GM19025 (cell line): ENCODE data around the gene KNL1.
A peak's percentile ranks its signal among the peaks of the same experiment; 100 is the strongest.
"Not testable (repeated sequence)": the region's sequence is repeated elsewhere in the genome, so short reads cannot be mapped to it uniquely, and the experiment has no call there.

Experiments used
- ATAC-seq: cut with Tn5 transposase; IDR thresholded peaks from one replicate; pipeline ENCODE4 v1.9.1; 2021; ENCODE audit warnings: mild to moderate bottlenecking, low read depth, moderate library complexity; ENCODE audit not compliant: unreplicated experiment

KNL1 gene, protein sequence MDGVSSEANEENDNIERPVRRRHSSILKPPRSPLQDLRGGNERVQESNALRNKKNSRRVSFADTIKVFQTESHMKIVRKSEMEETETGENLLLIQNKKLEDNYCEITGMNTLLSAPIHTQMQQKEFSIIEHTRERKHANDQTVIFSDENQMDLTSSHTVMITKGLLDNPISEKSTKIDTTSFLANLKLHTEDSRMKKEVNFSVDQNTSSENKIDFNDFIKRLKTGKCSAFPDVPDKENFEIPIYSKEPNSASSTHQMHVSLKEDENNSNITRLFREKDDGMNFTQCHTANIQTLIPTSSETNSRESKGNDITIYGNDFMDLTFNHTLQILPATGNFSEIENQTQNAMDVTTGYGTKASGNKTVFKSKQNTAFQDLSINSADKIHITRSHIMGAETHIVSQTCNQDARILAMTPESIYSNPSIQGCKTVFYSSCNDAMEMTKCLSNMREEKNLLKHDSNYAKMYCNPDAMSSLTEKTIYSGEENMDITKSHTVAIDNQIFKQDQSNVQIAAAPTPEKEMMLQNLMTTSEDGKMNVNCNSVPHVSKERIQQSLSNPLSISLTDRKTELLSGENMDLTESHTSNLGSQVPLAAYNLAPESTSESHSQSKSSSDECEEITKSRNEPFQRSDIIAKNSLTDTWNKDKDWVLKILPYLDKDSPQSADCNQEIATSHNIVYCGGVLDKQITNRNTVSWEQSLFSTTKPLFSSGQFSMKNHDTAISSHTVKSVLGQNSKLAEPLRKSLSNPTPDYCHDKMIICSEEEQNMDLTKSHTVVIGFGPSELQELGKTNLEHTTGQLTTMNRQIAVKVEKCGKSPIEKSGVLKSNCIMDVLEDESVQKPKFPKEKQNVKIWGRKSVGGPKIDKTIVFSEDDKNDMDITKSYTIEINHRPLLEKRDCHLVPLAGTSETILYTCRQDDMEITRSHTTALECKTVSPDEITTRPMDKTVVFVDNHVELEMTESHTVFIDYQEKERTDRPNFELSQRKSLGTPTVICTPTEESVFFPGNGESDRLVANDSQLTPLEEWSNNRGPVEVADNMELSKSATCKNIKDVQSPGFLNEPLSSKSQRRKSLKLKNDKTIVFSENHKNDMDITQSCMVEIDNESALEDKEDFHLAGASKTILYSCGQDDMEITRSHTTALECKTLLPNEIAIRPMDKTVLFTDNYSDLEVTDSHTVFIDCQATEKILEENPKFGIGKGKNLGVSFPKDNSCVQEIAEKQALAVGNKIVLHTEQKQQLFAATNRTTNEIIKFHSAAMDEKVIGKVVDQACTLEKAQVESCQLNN (N-terminal part only)

DNA sequence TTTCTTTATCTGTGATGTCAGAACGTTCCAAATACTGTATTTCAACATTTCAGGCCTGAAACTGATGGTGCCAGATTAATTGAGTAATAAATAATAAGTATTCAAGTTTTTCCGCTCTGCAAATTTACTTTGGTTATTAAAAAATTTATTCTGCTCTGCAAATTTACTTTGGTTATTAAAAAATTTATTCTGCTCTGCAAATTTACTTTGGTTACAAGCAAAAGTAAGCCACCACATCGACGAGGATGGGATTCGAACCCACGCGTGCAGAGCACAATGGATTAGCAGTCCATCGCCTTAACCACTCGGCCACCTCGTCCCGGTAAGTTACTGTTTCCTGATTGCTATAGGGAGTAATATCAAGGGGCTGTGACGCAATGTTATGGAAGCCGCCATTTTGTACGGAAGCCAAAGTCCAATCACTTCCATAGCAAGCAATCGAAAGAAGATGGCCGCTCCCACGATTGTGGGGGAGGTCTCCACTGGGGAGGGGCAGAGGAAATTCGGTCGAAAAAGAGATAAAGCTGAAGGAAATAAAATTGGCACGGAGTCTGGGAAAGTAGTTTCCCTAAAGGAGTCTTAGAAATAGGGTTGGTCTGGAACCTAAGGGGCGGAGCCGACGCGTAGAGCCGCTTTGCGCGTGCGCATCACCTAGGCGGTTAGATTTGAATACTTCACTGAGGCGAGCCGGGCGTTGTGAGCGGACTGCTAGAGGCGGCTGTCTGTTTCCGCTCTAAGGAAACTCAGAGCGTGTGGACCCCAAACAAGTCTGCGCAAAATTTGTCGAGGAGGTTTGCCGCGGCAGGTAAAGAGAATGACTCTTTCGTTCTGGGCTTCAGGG is at the start of gene KNL1:
TSS of gene KNL1 (plus strand) at position 662 of the 841 bp plus-strand sequence. CDS start 8,683 bp downstream, outside the sequence.
- peak; percentile 55 for ATAC-seq

- no peak for ATAC-seq
These were observed 48.6 kb upstream of the KNL1 start for GRCh38 chr15:40545457-40545856.

DNA sequence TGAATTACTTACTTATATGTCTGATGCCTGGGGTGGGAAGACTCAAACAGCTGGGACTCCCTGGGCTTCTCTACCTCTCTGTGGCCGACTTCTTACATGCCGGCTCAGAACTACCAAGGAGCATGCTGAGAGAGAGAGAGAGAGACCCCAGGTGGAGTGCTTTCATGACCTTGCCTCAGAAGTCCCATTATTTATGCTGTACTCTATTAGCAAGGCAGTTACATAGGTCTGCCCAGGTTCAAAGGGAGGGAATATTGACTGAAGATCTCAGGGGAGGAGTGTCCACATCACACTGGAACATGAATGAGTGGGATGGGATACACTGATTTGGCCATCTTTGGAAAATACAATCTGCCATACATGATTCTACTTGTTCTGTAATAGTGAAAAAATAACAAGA is 45.4 kb upstream of the KNL1 start:
- no peak for ATAC-seq

DNA sequence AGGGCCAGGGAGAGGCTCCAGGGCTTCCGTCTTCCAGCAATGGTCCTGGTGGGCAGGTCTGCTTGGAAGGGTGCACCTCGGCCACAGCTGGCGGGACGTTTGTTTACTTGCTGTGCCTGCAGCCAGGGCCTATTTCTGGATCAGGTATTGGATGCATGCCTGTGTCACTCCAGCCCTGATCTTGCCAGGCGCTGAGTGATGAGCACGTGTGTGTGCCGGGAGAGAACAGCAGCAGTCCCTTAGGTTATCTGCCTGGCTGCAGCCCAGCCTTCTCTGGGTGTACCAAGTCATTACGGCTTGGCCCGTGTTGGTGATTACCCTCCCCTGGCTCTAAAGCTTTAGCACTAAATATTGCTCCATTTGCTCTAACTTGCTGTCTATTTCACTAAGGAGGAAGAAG is 44.2 kb upstream of the KNL1 start:
- no peak for ATAC-seq

GRCh38 chr15:40550341-40551037 is 43.6 kb upstream of the KNL1 start:
- ATAC-seq = peak; percentile 76

DNA sequence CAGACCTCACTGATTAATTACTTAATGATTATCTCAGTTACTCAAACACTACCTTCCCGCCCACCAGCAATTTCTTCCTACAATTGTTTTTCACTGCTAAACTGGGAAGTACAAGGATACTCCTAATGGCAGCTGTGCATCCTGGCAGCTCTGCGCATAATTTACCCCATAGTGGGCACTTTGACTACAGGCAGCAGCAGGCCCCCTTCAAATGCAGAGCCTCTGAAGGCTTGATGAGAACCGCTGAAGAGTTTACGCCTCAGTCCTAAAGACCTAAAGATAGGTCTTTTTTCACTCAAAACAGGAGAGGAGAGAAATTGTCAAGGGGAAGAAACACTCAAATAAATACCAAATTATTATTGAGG is 39.9 kb upstream of the KNL1 start:
- no peak for ATAC-seq

- ATAC-seq = no peak
These were observed 38.2 kb upstream of the KNL1 start for GRCh38 chr15:40555876-40556275.

DNA sequence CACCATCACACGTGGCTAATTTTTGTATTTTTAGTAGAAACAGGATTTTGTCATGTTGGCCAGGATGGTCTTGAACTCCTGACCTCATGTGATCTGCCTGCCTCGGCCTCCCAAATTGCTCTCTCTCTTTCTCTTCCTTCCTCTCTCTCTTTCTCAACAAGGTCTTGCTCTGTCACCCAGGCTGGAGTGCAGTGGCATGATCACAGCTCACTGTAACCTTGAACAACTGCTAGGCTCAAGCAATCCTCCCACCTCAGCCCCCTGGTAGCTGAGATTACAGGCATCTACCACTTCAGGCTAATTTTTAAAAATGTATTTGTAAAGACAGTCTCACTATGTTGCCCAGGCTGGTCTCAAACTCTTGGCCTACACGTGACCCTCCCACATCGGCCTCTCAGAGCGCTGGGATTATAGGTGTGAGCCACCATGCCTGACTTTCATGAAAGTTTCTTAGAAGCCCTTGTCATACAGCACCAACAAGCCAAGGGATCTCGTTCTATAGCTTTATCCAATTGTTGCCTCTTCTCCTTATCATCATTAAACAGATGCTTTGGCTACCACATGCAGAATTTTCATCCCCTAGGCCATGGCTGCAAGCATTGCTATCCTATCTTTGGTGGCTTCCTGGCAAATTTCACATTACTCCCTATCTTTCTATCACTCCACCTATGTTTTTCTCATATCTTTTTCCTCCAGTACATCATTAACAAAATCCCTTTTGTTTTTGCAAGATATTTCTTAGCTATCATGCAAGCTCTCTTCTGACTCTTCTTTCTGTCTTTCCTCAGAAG is 34.9 kb upstream of the KNL1 start:
- ATAC-seq = no peak

DNA sequence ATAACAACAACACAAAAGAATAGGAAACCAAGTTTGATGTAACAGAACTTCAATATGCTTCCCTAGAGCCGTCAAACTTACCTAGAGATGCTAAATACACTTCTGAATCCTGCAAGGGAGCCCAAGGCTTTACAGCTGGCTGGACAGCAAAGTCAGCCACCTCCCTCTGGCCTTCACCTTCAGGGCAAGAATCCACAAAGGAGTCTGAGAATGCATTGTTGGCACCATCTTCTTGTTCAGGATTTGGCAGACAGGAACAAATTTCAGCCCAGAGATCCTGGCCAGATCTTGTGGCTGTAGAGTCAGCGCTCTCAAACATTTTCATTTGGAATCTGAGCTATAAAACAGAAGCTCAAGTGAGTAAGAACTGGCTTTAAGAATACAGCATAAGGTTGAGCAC is 31.4 kb upstream of the KNL1 start:
- no peak for ATAC-seq

DNA sequence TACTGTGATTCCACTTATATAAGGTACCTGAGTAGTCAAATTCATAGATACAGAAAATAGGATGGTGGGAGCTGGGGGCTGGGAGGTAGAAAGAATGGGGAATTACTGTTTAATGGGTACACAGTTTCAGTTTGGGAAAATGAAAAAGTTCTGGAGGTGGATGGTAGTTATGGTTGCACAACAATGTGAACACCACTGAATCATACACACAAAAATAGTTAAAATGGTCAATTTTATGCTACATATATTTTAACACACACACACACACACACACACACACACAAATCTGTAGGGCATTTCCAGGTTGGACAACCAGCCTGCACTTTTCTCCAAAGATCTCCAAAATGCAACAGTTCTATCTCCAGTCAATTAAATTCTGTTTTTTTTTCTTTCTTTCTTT is 30.6 kb upstream of the KNL1 start:
- ATAC-seq = no peak

DNA sequence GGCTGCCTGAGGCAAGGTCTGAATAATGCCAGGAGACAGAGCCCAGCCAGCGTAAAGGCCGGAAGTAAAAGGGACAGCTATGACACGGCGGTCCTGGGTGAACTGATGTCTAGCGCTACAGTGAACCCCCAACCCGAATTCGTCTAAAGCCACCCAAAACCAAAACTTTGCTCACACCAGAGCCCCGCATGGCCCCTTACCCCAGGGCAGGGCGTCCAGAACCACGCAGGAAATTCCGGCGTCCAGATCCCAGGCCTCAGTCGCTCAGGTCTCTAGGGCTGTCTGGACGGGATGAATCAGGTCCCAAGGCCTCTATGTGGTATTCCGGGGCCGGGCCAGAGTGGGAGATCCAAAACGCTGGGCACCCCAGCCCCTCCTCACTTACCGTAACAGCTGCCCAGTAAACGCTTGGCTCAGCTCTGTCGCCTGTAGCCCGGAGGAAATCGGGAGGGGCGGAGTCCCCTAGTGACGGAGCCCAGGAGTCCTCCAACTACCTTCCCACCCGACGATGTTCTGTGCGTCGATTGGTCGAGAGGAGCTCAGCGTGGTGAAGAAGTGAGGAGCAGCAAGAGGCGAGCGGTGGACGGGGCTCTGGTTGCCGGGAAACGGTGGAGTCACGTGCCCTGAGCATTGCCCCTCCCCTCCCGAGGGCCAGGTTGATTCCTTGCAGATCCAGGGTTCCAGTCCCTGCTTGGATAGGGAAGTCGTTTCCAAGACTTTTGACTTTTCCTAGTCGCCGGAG is 29.3 kb upstream of the KNL1 start, which contains the start of gene CCDC32:
TSS of gene CCDC32 (minus strand) at position 452 of the 742 bp plus-strand sequence. CDS start 2,027 bp downstream, outside the sequence.
- ATAC-seq = peak; percentile 98

DNA sequence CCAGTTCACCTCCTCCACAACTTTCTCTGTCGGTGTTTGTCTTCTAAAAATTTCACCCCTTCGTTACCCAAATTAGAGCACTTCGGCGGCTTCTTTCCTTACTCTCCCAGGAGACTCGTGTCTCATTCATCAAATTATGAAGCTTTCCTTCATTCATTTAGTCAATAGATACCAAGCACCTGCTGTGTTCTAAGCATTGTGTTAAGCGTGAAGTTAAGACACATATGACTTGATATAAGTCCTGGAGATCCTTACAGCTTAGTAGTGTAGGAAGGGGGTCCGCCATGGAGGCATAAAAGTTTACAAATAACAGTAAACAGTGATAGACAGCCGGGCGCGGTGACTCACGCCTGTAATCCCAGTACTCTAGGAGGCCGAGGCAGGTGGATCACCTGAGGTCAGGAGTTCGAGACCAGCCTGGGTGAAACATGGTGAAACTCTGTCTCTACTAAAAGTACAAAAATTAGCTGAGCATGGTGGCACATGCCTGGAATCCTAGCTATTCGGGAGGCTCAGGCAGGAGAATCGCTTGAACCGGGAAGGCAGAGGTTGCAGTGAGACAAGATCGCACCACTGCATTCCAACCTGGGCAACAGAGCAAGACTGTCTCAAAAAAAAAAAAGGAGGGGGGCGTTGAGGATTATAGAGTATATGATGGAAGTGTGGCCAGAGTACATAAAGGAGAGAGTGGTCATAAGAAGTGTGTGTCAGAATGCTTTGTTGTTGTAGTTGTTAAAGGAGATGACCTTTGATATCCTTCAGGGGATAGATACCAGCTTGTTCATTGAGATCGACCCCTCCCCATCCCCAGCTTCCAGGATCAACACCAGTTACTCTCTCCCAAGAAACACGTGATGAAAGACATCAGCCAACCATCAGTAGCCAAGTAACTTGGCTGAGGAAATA is 28.5 kb upstream of the KNL1 start:
- ATAC-seq = no peak

GRCh38 chr15:40567111-40567510 is 26.9 kb upstream of the KNL1 start:
- ATAC-seq = no peak

GRCh38 chr15:40569129-40569953 is 24.7 kb upstream of the KNL1 start, which contains the start of gene RPUSD2:
TSS of gene RPUSD2 (plus strand) at chr15:40569299. CDS start at chr15:40569338, 39 bp downstream.
- ATAC-seq = no peak

- no peak for ATAC-seq
These were observed 18.9 kb upstream of the KNL1 start for GRCh38 chr15:40575113-40575512.

GRCh38 chr15:40576914-40577313 is 17.1 kb upstream of the KNL1 start:
- ATAC-seq = not testable (repeated sequence)
